ELR (cell line): Measurements from ENCODE around the gene DUSP28.

Experiments
- DNase-seq: peaks from one replicate; pipeline ENCODE4 v3.0.0-alpha.2; 2015; ENCODE audit warnings: low read depth

DUSP28 gene

GRCh38 chr2:240586198-240586918 is 26.2 kb downstream of the DUSP28 start, which contains the start of gene CAPN10:
CAPN10 (plus strand) TSS chr2:240586734; CDS start chr2:240586912, 178 bp downstream.
- peak; percentile 97 for DNase-seq

- DNase-seq, result peak; percentile 58
These were observed 27.0 kb downstream of the DUSP28 start for GRCh38 chr2:240586919-240587800.

DNA sequence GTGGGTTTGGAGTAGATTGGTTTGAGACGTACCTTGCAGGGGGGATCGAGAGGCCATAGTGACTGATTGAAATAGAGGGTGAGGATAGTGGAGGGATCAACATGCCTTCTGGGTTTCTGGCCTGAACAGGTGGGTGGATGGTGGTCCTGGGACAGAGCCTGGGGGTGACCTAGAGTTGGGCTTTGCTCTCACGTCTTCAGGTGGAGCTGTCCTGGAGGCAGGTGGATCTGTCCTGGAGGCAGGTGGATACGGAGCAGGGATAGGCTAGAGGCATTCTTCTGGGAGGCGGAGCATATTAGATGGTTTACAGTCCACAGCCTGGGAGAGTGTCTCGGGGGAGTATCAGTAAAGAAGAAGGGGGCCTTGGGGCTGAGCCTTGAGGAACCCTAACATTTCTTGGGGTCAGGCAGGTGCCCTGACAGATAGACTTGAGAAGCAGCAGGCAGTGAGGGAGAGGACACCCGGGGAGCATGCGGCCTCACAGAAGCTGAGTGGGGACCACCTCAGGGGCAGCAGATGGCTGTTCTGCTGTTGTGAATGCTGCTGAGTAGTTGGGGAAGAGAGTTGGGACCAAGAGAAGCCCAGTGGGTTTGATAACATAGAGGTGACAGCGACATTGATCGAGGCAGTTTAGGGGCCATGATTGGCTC is 28.0 kb downstream of the DUSP28 start:
- no peak for DNase-seq

DNA sequence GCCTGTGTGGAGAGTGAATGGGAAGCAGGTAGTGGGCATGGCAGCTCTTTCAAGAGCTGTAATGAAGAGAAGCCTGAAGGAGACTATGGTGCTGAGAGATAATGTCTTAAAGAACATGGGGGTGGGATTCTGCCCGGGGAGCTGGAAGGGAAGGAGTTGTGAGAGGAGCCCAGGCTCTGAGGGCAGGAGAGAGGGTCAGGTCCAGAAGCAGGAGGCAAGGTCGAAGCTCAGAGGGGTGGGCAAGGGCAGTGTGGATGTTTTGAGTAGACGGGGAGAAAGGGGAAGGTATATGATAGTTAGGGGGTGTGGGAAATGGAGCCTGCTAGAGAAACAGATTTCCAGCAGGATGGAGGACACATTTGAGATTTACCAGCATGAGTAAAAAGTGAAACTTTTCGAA is 28.5 kb downstream of the DUSP28 start:
- DNase-seq, result no peak

DNA sequence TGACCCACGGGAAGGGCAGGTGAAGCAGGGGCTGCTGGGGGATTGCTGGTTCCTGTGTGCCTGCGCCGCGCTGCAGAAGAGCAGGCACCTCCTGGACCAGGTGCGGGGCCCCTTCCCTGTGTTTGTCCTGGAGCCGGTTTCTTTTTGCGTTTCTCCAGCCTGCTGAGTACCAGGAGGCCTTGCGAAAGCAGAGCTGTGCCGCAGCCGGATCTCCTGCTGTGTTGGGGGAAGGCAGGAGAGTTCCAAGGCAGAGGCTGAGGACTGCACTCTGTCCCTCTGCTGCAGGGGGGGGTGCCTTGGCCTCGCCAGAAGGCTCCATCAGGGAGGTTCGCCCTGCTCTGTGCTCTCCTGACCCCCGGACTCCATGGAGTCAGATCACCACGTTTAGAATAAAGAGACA is 29.2 kb downstream of the DUSP28 start:
- no peak for DNase-seq

GRCh38 chr2:240589850-240590525 is 29.8 kb downstream of the DUSP28 start:
- DNase-seq, result no peak

- DNase-seq, result no peak
These were observed 30.5 kb downstream of the DUSP28 start for GRCh38 chr2:240590681-240591111.

GRCh38 chr2:240591226-240591625 is 31.1 kb downstream of the DUSP28 start:
- DNase-seq, result peak; percentile 40

GRCh38 chr2:240591784-240592183 is 31.6 kb downstream of the DUSP28 start:
- no peak for DNase-seq

DNA sequence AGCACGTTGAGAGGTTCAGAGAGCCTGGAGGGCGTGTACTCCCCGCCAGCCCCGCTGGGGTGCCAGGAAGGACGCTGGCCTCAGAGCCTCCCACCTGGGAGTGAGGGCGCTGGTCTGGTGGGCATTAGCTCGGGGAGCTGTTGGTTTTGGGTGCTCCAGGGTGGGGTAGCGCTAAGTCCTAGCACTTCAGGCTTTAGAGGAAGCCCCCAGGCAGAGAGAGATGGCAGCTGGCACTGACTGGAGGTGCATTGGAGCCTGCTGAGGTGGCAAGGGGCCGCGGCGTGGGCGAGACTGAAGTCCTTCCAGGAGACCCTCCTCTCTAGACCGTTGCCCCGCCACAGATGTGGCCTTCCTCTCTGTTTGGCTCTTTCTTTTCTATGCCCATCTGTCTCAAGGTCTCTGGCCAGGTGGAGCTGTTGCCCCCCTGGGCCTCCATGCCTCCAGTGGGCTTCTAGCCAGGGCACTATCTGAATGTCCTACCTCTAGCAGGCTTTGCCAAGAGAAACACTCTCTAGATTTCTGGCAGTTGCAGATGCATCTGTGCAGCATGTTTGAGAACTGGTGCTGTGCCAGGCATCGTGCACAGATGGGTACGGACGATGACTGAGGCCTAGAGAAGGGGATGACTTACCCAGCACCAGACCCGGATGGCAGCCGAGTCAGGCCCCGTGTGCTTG is 33.0 kb downstream of the DUSP28 start:
- DNase-seq, result no peak

DNA sequence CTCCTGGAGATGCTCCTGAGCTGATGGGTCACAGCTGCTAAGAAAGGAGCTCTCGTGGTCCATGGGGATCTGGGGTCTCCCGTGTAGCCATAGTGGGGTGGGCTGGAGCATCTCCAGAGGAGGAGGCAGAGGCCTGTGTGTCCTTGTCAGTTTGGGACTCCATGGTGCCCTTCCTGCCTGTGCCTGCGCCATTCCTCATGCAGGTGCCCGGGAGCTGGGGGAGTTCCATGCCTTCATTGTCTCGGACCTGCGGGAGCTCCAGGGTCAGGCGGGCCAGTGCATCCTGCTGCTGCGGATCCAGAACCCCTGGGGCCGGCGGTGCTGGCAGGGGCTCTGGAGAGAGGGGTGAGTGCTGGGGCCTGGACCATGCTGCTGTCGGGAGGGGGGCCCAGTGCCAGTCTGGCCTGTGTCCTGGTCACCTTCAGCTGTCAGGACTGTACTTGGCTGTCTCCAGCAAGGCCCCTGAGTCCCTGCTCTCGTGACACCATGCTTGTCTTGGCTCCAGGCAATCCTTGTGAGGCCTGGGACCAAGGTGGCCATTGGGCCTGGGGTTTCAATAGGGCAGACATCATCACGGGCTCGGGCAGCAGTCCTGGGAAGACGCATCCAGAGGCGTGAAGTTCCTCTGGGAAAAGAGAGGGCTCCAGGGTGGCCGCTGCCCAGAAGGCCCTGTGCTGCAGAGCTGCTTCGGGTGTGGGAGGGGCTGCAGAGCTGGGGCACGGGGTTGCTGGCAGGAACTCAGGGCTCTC is 33.7 kb downstream of the DUSP28 start:
- DNase-seq, result no peak

GRCh38 chr2:240594511-240595380 is 34.6 kb downstream of the DUSP28 start:
- no peak for DNase-seq

- DNase-seq, result peak; percentile 30
These were observed 35.4 kb downstream of the DUSP28 start for GRCh38 chr2:240595381-240596079.

GRCh38 chr2:240596080-240596460 is 35.9 kb downstream of the DUSP28 start:
- DNase-seq, result no peak

- DNase-seq, result no peak
These were observed 36.4 kb downstream of the DUSP28 start for GRCh38 chr2:240596491-240596931.

GRCh38 chr2:240597054-240597418 is 36.9 kb downstream of the DUSP28 start:
- no peak for DNase-seq

GRCh38 chr2:240597419-240598181 is 37.4 kb downstream of the DUSP28 start:
- DNase-seq, result no peak

DNA sequence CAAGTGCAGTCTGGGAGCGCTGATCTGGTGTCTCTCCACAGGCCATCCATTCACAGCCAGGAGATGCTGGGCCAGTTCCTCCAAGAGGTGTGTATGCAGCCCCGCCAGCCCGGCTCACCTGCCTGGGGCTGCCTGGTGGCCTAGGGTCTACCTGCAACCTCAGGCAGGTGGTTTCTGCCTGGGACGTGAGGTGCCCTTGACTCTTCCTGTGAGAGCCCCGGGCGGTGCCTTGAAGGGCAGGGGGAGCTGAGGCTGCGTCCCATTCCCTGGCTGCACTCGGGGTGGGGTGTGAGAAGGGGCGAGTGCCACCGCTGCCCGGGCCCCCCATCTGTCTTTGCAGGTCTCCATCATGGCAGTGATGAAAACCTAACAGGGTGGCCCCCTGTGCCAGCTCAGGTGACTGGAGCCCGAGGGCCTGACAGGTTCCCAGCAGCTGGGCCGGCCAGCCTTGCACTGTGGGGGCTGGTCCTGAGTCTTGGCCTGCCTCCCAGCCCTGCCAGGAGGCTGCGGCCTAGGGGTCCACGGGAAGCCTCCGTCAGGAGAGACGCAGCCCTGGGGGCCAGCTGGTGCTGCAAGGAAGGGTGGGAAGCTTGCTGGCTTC is 38.3 kb downstream of the DUSP28 start:
- no peak for DNase-seq
